Measurements from ENCODE around the gene COL18A1.

COL18A1 gene

GRCh38 chr21:45468971-45469272 is 64.0 kb downstream of the COL18A1 start:
- DNase-seq (ENCODE audit: low spot score) = no peak

GRCh38 chr21:45469273-45470086 is 64.5 kb downstream of the COL18A1 start:
- DNase-seq (ENCODE audit: low spot score) = no peak

- DNase-seq (ENCODE audit: low spot score) = no peak
Measured at GRCh38 chr21:45470087-45470515, 65.1 kb downstream of the COL18A1 start.

GRCh38 chr21:45470773-45471524 is 66.0 kb downstream of the COL18A1 start:
- DNase-seq (ENCODE audit: low spot score) = peak; percentile 89

GRCh38 chr21:45471525-45472221 is 66.7 kb downstream of the COL18A1 start:
- DNase-seq (ENCODE audit: low spot score) = no peak

- DNase-seq (ENCODE audit: low spot score) = no peak
Measured at GRCh38 chr21:45472445-45473365, 67.7 kb downstream of the COL18A1 start.

- no peak for DNase-seq (ENCODE audit: low spot score)
Measured at GRCh38 chr21:45473496-45474322, 68.7 kb downstream of the COL18A1 start.

- DNase-seq (ENCODE audit: low spot score) = no peak
Measured at GRCh38 chr21:45474323-45474950, 69.5 kb downstream of the COL18A1 start.

- DNase-seq (ENCODE audit: low spot score) = no peak
Measured at GRCh38 chr21:45475004-45475685, 70.2 kb downstream of the COL18A1 start.

GRCh38 chr21:45475797-45476570 is 71.0 kb downstream of the COL18A1 start:
- no peak for DNase-seq (ENCODE audit: low spot score)

GRCh38 chr21:45476582-45476981 is 71.6 kb downstream of the COL18A1 start:
- DNase-seq (ENCODE audit: low spot score) = no peak

GRCh38 chr21:45477176-45478114 is 72.5 kb downstream of the COL18A1 start:
- DNase-seq (ENCODE audit: low spot score) = no peak

GRCh38 chr21:45478115-45478801 is 73.3 kb downstream of the COL18A1 start:
- DNase-seq (ENCODE audit: low spot score) = peak; percentile 91

GRCh38 chr21:45478816-45479669 is 74.1 kb downstream of the COL18A1 start:
- DNase-seq (ENCODE audit: low spot score) = no peak

- no peak for DNase-seq (ENCODE audit: low spot score)
Measured at GRCh38 chr21:45479691-45480675, 75.0 kb downstream of the COL18A1 start.

Data from GM03348 (cell line).